ENCODE measurements around the gene RIMS4. TPM values are rescaled to one million over a fixed set of nuclear protein-coding genes. Genes with fewer than 3 reads are reported as not detected.
A peak's percentile ranks its signal among the peaks of the same experiment; 100 is the strongest.

The RIMS4 gene
- polyA plus RNA-seq, 10 donors, result 5.7 to 9.7 (median 7.1) TPM

- DNase-seq, result peak; percentile 69 to 91 (median 79)
Observed at GRCh38 chr20:44702776-44703175, 107.6 kb downstream of the RIMS4 start.

- peak in 1 of 3 donors; percentile 26 for DNase-seq
Observed at GRCh38 chr20:44701858-44702256, 108.5 kb downstream of the RIMS4 start.

Other genes starting within 250 kb of the RIMS4 start
- 10 to 100 TPM; 40.1 to 55.6 (median 45.6) TPM for gene PKIG, start 228.0 kb downstream of the RIMS4 start, polyA plus RNA-seq (ENCODE audit: insufficient read length in 10 of 10)
- gene ADA, start 158.8 kb downstream of the RIMS4 start, polyA plus RNA-seq (ENCODE audit: insufficient read length in 10 of 10), result 1 to 10 TPM; 5.1 to 8.5 (median 7.2) TPM
- gene CCN5, start 95.2 kb downstream of the RIMS4 start, polyA plus RNA-seq (ENCODE audit: insufficient read length in 10 of 10), result under 1 TPM; 0.07 to 0.21 (median 0.13) TPM
- under 1 TPM in 8 of 10 donors, not detected in 2; 0.09 to 0.37 (median 0.24) TPM for gene KCNK15, start 64.7 kb downstream of the RIMS4 start, polyA plus RNA-seq (ENCODE audit: insufficient read length in 10 of 10)
- 100 to 1,000 TPM in 8 of 10 donors, 10 to 100 TPM in 2; 90.6 to 127 (median 108) TPM for gene YWHAB, start 75.2 kb upstream of the RIMS4 start, polyA plus RNA-seq (ENCODE audit: insufficient read length in 10 of 10)
- 10 to 100 TPM in 7 of 10 donors, 1 to 10 TPM in 3; 7.4 to 31.8 (median 13.0) TPM for gene PABPC1L, start 99.5 kb upstream of the RIMS4 start, polyA plus RNA-seq (ENCODE audit: insufficient read length in 10 of 10)
- gene TOMM34, start 149.9 kb upstream of the RIMS4 start, polyA plus RNA-seq (ENCODE audit: insufficient read length in 10 of 10), result 10 to 100 TPM; 12.2 to 18.8 (median 13.6) TPM
- 10 to 100 TPM in 7 of 10 donors, 1 to 10 TPM in 3; 7.6 to 13.4 (median 11.5) TPM for gene STK4, start 156.0 kb upstream of the RIMS4 start, polyA plus RNA-seq (ENCODE audit: insufficient read length in 10 of 10)

All from muscle of back (tissue), 11 donors.